NCI-H146 treated with DMSO at 0.1 percent for 48 hours (cell line): ENCODE data around the gene BPIFB2.

ENCODE experiments used
- DNase-seq: peaks from one replicate; lab custom pipeline; 2025; ENCODE audit not compliant: unreplicated experiment; lab: John Stamatoyannopoulos, UW

The BPIFB2 gene

DNA sequence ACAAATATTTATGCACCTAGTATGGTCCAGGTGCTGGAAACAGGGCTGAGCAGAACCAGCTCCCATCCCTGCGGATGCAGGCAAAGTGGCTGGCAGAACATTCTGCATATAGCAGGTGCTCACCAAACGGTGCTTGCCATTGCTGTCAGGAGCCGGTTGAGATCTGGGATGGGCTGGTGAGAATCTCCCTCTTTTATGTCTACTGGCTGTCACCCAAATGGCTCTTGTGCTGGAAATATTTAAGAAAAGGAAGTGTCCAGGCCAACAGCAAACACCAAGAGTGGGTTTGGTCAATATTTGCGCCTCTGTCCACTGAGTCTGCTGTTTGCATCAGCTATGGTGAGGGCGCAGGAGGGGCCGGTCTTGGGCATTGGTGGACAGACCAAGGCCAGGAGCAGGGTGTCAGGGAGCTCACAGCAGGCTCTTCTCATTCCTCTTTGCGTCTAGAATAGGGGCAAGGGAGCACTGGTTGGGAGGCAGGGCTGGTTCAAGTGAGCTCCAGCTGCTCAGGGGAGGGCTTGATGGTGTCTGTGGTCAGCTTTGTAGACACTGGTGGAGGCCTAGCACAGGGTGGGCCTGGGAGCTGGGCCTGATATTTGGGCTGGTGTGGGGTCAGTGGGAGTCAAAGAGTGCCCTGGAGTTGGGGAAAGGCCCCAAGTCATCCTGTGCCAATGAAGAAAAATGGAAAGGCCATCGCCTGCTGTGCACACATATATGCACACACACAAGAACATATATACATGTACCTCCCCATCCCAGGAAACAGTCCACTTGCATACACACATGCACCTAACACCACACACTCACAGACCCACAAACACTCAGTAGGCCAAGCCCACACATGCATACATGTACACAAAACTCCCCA is 1.4 kb upstream of the BPIFB2 start:
- no peak for DNase-seq

DNA sequence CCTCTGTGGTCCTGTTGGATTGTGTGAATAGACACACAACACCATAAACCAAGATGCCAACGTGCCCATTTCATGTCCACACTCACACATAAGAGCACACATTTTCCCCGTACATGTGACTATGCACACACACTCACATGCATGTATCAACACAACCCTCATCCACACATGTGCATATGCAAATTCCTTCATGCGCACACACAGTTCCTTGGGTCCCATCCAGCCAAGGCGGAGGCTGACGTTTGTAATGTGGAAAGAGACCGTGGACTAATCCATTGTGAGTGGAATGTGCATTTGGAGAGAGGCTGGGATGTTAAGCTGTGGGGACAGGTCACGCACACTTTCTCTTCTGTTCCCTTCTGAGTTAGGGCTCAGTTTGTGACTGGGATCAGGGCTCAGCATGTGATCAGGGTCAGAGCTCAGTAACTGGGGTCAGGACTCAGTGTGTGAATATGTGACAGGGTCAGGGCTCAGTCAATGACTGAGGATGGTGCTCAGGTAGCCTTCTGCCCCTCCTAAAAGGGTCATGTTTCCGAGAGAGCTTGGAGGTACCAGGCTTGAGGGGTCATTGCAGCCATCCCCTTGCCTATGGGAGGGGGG is 628 bp upstream of the BPIFB2 start:
- no peak for DNase-seq

DNA sequence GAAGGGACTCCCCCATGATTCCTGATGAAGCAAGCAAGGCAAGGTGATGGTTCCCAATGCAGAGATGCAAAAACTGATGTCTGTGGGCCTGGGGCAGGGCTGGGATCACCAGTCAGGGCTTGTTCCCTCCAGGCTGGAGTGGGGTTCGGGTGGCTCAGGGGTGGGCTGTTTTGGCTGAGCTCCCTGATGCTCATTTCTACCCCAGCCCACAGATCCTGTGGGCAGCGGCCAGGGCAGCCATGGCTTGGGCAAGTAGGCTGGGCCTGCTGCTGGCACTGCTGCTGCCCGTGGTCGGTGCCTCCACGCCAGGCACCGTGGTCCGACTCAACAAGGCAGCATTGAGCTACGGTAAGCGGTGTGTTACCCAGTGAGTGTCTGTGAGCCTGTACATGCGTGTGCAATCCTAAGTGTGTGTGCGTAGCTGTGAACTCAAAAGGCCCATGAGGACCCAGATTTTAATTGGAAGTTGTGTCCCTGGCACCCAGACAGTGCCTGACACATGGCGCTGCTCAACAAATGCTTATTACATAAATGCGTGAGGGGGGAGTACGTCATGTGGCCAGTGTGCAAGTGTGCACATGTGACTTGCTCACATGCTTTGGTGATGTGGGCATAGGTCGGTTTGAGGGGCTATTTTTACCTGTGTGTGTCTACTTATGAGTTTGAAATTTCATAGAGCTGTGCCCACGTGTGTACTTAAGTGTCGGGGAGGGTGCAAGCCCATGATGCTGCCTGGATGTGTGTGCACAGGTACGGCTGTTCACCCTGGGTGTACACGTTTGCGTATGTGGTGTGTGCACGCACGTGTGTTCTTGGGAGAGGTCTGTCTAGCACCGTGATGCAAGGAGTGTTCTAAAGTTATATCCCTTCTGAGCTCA is 1.1 kb downstream of the BPIFB2 start:
- no peak for DNase-seq

DNA sequence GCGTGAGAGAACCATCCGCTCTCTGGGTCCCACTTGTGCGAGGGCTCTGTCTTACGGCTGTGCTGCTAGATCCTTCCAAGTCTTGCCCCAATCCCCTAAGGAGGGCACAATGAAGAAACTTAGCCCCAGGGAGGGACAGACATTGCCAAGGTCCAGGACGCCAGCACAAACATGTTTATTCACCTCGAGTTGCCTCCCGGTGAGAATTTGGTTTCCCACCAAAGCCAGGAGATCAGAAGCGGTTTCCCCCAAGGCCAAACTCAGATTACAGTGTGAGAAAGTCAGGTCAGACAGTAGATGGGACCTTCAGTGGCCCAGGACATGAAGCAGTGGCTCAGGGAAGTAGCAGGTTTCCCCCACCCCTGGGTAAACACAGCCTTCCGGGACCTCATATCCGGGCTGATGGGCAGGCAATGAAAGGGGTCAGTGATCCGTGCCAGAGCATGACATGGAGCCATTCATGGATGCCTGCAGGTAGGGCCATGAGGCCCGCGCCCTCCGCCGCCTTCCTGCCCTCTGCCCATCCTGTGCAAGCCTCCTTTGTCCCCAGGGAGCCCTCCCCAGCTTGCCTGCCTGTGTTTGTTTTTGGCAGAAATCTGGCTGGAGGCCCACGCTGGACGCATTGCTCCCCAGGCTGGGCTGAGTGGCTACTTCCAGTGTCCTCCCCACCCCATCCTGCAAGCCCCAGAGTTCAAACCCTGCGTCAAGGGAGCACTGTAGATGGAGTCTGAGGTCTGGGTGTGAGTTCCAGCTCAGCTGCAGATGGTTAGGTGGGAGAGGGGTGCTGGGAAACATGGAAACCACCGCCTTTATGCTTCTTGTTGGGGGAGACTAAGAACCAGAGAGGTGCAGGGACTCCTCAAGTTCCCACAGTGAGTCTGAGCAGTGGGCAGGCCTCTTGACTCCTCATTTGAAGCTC is 2.0 kb downstream of the BPIFB2 start:
- DNase-seq, result peak; percentile 37

DNA sequence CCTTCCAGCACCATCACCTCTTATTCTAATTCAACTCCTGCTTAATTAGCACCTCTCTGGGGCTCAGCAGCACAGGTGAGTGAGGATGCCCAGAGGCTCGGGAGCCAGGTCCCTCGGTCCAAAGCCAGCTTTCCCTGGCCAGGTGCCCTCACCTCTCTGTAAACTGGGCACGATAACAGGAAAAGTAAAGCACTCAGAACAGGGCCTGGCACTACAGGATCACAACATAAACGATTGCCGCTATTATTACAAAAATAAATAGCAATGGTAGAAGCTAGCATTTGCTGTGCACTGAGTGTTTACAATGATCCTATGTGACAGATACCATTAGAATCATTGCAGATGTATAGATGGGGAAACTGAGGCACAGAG is 2.6 kb downstream of the BPIFB2 start:
- DNase-seq, result no peak

DNA sequence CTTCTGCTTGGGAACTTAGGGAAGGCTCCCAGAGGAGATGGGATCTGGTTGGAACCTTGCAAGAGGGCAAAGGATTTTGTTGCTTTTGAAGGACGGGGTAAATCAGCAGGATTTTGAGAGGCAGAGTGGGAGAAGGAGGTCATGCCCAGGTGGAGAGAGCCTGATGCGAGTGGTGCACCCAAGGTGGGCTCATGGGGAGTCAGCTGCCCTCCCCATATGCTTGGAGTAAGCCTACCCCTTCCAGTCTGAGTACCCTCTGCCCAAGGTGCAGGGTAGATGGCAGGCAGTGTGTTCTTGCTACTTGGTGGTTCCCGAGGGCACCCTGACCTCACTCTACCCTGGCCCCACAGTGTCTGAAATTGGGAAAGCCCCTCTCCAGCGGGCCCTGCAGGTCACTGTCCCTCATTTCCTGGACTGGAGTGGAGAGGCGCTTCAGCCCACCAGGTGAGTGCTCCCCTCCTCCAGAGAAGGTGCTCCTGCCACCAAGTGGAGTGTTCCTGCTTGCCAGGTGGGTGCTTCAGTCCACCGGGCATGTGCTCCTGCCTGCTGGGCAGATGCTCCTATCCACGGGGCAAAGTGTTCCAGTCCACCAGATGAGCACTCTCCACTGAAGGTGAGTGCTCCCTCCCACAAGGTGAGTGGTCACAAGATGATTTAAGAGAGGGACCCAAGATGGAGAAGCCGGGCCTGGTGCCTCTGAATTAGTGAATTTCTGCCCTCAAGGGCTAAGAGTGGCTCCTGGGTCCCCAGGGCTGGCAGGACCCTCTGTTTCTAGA is 3.4 kb downstream of the BPIFB2 start:
- DNase-seq, result no peak

DNA sequence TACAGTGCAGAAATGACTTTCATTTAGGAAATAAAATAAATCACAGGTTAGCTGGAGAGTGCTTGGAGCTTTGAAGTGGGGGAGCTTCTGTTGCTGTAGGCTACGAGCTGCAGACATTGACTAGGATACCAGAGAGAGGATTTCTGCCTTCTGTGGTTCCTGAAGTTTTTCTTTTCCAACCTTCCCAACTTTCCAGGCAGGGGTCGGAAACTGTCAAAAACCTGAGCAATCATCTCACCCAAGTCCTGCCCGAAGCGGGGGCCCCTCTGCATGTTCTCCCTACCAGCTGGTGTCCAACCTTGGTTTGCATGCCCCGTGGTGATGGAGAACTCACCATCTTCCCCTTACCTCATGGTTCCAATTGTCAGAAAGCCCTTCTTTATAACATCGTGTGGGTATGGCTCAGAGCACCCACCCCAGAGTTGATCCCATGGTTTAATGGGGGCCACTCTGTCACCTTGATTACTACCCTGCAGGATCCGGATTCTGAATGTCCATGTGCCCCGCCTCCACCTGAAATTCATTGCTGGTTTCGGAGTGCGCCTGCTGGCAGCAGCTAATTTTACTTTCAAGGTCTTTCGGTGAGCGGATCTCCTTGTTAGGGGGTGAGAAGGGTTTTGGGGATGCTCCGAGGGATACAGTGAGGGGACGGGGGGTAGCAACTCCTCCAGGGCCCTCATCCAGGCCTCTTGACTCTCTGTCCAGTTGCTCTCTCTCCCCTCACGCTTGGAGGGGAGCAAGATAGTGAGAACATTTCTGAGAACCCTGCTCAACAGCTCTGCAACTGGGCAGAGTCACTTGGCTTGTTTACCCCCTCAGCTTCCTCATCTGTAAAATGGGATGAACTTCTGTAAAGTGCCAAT is 5.1 kb downstream of the BPIFB2 start:
- DNase-seq, result no peak

DNA sequence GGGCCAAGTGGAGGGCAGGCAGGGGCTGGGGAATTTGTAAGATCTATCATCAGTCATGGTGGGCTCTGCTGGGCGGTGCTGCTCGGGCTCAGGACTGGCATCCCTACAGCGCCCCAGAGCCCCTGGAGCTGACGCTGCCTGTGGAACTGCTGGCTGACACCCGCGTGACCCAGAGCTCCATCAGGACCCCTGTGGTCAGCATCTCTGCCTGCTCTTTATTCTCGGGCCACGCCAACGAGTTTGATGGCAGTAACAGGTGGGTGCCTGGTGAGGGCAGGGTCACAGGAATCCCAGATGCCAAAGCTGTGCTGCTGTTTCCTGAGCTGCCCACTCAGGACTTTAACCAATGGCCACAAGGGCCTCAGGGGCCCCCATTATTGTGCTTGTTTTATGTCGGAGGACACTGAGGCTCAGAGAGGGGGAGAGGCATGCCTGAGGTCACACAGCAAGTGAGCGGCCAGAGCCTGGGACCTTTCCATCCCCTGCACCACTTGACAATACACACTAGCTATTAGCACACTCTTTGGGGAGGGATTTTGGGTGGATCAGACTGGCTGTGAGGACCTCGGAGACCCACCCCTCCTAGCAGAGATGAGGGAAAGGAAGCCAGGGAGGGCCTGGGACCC is 6.3 kb downstream of the BPIFB2 start:
- DNase-seq, result no peak

DNA sequence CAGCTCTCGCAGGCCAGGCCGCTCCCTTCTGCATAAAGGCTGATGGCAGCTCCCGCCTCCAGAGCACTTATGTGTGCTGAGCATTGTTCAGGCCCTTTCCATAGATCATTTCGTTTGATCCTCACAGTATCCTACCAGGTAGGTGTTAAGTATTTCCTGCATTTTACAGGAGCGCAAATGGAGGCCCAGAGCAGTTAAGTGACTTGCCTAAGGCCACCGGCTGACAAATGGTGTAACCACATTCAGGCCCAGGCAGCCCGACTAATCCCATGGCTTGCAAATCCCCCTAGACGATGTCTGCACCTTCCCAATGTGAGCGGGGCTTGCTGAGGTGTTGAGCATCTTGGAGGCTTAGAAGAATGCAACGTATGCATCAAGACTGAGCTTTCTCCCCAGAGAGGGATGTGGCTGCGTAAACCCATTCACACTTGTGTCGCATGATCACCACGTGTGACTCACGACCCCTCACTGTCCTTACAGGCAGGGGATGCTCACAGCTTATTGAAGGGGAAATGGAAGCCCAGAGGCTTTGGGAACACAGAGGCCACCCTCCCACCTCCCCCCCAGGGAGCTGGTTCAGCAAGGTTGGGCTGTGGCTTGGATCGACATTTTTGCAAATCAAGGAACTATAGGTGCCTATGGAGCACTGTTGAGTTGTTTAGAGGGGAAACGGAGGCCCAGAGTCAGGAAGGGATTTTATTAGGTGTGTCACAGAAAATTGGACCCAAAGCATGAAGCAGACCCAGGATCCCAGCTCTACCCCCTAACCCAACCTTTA is 7.0 kb downstream of the BPIFB2 start:
- no peak for DNase-seq

DNA sequence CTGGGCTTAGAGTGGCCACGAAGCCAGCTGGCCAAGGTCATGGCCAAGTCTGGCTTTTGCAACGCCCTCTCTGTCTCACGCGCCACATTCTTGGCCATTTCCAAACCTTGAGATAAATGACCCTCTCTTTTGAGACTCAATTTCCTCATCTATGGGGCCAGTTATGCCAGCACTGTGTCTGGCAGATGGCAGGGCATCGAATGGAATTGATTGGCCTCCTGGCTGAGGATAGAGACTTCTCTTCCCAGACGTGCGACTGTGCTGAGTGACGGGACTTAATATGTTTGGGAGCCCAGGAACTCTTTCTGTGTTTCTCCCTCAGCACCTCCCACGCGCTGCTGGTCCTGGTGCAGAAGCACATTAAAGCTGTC is 7.6 kb downstream of the BPIFB2 start:
- DNase-seq, result no peak

DNA sequence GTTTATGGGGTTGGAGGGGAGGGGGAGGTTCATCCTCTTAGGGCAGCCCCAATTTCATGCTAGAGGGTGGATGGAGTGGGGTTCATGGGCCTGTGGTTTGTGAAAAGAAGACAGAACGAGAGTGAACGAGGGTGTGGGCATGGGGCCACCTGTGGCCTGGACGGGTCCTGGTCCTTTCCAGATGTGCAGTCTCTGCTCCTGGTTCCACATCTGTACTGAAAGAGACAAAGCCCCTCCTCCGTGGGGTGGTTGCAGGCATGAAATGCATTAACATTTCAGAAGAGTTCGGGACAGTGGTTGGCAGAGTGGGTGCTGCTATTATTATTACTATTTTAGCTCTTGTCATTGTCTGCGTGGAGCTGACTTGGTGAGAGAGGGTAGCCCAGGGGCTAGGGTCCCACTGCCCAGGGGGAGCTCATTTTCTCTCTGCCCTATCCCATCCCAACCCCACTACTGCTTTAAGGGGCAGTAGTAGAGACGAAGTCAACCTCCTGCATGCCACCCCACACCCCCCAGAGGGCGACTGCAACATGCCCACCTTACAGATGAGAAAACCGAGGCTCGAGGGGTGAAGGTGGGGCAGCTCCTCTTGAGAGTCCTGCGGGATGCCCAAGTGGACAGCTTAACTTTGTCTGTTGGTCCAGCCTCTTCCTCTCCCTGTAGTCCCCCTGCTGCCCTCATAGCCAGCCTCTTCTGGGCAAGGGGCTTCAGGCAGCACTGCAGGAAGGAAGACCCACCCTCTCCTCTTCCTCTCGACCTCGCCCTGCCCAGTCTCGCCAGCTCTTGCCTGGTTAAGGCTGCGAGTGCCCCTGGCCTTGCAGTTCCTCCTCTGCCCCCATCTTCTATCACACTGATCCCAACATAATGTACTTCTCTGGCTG is 8.4 kb downstream of the BPIFB2 start:
- DNase-seq, result no peak

DNA sequence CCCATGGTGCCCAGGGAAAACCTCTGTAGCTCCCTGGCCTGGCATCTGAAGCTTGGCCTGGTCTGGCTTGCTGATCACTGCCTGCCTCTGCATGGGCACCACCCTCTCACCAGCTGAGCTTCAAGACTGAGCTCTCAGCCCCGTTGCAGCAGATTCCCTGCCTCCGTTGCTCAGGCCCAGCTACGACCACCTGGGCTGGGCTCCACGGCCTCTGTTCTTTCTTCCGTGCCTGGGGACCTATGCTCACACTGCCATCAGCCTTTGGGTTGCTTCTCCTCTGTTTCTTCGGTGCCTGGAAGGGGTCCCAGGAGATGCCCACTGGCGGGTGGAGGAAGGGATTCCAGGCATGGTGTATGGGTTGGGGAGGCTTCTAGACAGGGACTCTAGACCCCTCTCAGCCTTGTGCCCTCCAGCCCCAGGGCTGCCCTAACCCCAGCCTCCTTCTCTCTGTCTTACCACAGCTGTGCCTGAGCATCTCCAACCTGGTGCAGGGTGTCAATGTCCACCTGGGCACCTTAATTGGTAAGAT is 9.1 kb downstream of the BPIFB2 start:
- no peak for DNase-seq

DNA sequence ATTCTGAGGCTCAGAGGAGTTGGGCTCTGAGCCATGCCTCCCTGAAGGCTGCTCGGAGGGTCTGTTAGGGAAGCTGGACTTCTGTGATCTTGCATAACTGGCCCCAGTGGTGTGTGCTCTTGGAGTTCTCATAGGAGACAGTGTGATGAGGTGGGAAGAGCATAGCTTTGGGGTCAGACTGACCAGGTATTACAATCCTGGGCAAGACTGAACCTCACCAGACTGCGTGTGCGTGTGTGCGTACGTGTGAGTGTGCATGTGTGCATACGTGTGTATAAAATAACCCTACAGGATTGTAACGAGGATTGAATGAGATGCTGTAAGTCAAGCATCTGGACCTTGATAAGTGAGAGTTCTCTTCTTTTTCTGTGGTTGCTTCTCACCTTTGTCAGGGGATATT is 10.0 kb downstream of the BPIFB2 start:
- no peak for DNase-seq

DNA sequence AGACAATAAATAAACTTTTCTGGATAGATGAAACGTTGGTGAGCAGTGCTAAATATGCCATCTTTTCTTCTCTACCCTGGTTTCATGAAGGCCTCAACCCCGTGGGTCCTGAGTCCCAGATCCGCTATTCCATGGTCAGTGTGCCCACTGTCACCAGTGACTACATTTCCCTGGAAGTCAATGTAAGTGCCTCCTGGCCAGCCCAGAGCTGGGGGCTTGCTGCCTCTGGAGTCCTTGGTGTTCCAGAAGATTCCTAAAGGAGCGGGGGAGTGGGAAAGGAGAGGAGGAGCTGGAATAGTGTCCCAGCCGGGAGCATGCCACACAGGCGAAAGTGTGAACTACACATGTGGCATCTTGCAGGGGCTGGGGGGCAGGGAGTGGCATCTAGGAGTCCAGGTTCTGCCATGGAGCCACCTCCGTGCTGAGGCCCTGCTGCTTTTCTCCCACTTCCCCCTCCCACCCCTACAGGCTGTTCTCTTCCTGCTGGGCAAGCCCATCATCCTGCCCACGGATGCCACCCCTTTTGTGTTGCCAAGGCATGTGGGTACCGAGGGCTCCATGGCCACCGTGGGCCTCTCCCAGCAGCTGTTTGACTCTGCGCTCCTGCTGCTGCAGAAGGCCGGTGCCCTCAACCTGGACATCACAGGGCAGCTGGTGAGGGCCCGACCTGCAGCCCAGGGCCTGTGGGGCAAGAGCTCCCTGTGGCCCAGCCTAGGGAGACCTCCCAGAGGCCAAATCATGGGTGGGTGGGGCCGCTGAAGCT is 10.8 kb downstream of the BPIFB2 start:
- DNase-seq, result no peak

DNA sequence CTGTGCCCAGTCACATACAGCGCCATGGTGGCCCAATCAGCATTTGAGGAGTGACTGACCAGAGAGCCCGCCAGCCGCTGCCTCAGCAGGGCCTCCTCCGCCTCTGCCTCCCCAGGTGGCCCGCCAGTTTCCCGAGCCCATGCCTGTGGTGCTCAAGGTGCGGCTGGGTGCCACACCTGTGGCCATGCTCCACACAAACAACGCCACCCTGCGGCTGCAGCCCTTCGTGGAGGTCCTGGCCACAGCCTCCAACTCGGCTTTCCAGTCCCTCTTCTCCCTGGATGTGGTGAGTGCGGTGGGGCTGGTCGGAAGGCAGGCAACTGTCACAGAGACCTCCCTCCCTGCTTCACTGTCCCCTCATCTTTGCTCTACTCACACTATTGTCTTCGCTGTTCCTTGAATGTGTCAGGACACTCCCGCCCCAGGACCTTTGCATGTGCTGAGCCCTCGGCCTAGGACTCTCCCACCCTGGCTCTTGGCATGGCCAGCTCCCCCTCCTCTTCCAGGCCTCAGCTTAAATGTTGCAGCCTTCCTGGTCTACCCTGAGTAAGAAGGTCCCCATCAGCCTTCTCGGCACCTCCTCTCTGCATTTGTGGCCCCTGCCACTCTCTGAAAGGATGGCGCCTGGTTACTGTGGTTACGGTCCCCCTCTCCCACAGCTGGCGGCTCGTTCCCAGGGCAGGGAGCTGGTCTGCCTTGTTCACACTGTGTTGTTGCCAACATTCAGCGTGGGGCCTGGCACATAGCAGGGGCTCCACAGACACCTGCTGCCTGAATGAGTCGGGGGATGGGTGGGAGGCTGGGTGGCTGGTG is 12.2 kb downstream of the BPIFB2 start:
- DNase-seq, result no peak
